ENCODE measurements around the gene MORN3.

- TF ChIP-seq CTCF (conservative IDR thresholded peaks at IDR 0.05; ENCODE audit: low read length): no peak
- TF ChIP-seq EZH2phosphoT487 (IDR thresholded peaks at IDR 0.05; ENCODE audit: borderline replicate concordance, low read depth, low read length): no peak
These were observed 28.2 kb downstream of the MORN3 start for GRCh38 chr12:121641343-121641630.
